Fibroblast of the aortic adventitia (primary cell): Measurements from ENCODE around the gene CDH23. TPM values are rescaled to one million over a fixed set of nuclear protein-coding genes. Genes with fewer than 3 reads are reported as not detected.

Source experiments
- DNase-seq: peaks from one replicate; pipeline ENCODE4 v3.0.0-alpha.2; 2010; ENCODE audit warnings: low read depth
- H3K4me3 ChIP-seq: 2 replicates; pipeline ENCODE4 v1.5.1; 2011; ENCODE audit warnings: low read depth, mild to moderate bottlenecking, control low read depth, low read length, moderate library complexity
- CTCF ChIP-seq: IDR thresholded peaks from 2 replicates; pipeline ENCODE4 v1.5.1; 2011; ENCODE audit warnings: mild to moderate bottlenecking, low read length, control low read depth, inconsistent platforms; ENCODE audit not compliant: insufficient read depth
- total RNA-seq: library from RNA; depleted of rRNA; stranded (reverse); fragments of >200 nt; gene quantifications from 2 replicates; pipeline ENCODE4 v1.2.3, GENCODE V29; 2012; ENCODE audit warnings: low replicate concordance

Gene CDH23
- total RNA-seq, 1 donor = 0.27 TPM

GRCh38 chr10:71551970-71552369 lies 155.2 kb downstream of the CDH23 start:
- no peak overlapping the region for H3K4me3 ChIP-seq
- TF ChIP-seq CTCF = no peak
- no peak for DNase-seq

- TF ChIP-seq CTCF = no peak
- H3K4me3 ChIP-seq = no peak overlapping the region
Observed at GRCh38 chr10:71553432-71553831, 156.7 kb downstream of the CDH23 start.

GRCh38 chr10:71554671-71555070 lies 158.0 kb downstream of the CDH23 start:
- TF ChIP-seq CTCF = no peak
- DNase-seq = no peak
- H3K4me3 ChIP-seq = no peak overlapping the region

More at GRCh38 chr10:71553432-71553831, 156.7 kb downstream of the CDH23 start:
- no peak for DNase-seq

GRCh38 chr10:71555087-71555723 lies 158.5 kb downstream of the CDH23 start:
- no peak for TF ChIP-seq CTCF

GRCh38 chr10:71555724-71556119 lies 159.0 kb downstream of the CDH23 start:
- TF ChIP-seq CTCF = no peak
- DNase-seq = no peak
- no peak overlapping the region for H3K4me3 ChIP-seq

More at GRCh38 chr10:71555087-71555723, 158.5 kb downstream of the CDH23 start:
- H3K4me3 ChIP-seq = no peak overlapping the region
- DNase-seq = no peak

GRCh38 chr10:71558991-71559390 lies 162.3 kb downstream of the CDH23 start:
- DNase-seq = no peak
- no peak for TF ChIP-seq CTCF
- H3K4me3 ChIP-seq = no peak overlapping the region
